Cardiac muscle cell (in vitro differentiated cells and primary cell): ENCODE results near the gene HSD17B11. TPM values are rescaled to one million over a fixed set of nuclear protein-coding genes. Genes with fewer than 3 reads are reported as not detected.

Source experiments
- DNase-seq, 2 donors: peaks; one replicate each; pipeline versions ENCODE4 v3.0.0 to v3.0.0-alpha.2; 2010 to 2017; ENCODE audit warnings: low read depth in 1 of 2, low spot score in 1 of 2
- H3K27ac ChIP-seq: fragments of 200-600 bp; sonication (generic); 2 replicates; pipeline ENCODE4 v1.5.1; 2016
- H3K27me3 ChIP-seq: fragments of 200-600 bp; sonication (generic); 2 replicates; pipeline ENCODE4 v1.6.0; 2016; ENCODE audit warnings: control low read depth
- H3K36me3 ChIP-seq: fragments of 200-600 bp; sonication (generic); 2 replicates; pipeline ENCODE4 v1.5.1; 2016; ENCODE audit warnings: control low read depth
- H3K4me1 ChIP-seq: fragments of 200-600 bp; sonication (generic); 2 replicates; pipeline ENCODE4 v1.8.1; 2017; ENCODE audit warnings: low read depth, mild to moderate bottlenecking, mixed run types
- H3K4me3 ChIP-seq: fragments of 200-600 bp; sonication (generic); 2 replicates; pipeline ENCODE4 v1.5.1; 2016; ENCODE audit warnings: mild to moderate bottlenecking
- H3K9me3 ChIP-seq: fragments of 200-600 bp; sonication (generic); 2 replicates; pipeline ENCODE4 v1.5.1; 2017; ENCODE audit warnings: low read depth, mild to moderate bottlenecking, control low read depth
- CTCF ChIP-seq: IDR thresholded peaks from 2 replicates; pipeline ENCODE4 v1.5.1; 2012; ENCODE audit warnings: low read depth, mild to moderate bottlenecking, low read length
- polyA plus RNA-seq: library from polyadenylated mRNA; unstranded; fragments of >200 nt; fragmentation: Nextera tagmentation; extraction: Ambion mirVana; gene quantifications from 2 replicates; pipeline ENCODE4 v1.2.1, GENCODE V29; 2016
- total RNA-seq: library from RNA; depleted of rRNA; stranded (reverse); fragments of >200 nt; gene quantifications from 2 replicates; pipeline ENCODE4 v1.2.3, GENCODE V29; 2016

Gene HSD17B11
- total and polyA plus RNA-seq, 2 experiments from 2014 or later = 17.4 to 18.9 TPM

DNA sequence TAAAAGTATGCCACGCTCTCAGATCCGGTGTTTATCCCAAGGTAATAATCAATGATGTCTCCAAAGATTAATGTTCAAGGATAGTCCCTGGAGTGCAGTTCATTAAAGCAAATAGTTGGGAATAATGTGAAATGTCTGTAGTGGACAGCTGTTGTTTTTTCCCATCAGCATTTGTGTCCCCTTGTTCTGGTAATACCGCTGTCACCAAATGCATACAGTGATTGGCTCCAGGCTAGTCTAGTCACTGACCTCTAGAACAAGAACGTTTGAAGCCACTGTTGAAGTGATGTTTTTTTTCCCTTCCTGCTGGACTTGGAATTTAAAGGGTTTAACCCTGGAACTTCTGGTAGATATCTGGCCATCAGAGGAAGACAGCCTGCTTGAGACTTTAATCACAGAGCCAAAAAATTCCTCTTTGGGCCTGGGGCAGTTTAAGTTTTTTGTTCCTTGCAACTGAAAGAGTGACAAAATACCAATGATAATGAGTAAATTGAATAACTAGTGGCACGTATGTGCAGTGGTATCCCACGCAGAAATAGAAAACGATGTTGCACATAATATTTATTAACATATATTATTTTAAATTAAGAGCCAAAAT lies 30.6 kb downstream of the HSD17B11 start:
- no peak for TF ChIP-seq CTCF
- no peak overlapping the region for H3K4me3 ChIP-seq
- no peaks in the 10 kb centered on the region for H3K9me3 ChIP-seq
- no peaks in the 10 kb centered on the region for H3K27me3 ChIP-seq
- H3K4me1 ChIP-seq = no peaks in the 10 kb centered on the region
- H3K27ac ChIP-seq = no peak overlapping the region
- no peak for DNase-seq
- H3K36me3 ChIP-seq = peaks cover 4% of the 10 kb centered on the region

DNA sequence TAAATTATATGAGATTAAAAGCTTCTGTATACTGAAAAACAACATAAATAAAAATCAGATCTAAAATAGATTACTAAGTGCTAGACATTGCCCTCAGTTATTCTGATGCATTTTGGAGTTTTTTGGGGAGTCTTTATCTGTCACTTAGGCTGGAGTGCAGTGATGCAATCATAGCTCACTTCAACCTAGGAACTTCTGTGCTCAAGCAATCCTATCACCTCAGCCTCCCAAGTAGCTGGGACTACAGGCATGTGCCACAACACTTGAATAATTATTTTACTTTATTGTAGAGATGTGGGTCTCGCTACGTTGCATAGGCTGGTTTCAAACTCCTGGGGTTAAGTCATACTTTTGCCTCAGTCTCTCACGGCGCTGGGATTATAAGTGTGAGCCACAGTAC lies 31.7 kb downstream of the HSD17B11 start:
- H3K27ac ChIP-seq = no peak overlapping the region
- no peak for TF ChIP-seq CTCF
- H3K36me3 ChIP-seq = no peaks in the 10 kb centered on the region
- no peak overlapping the region for H3K4me3 ChIP-seq
- H3K27me3 ChIP-seq = no peaks in the 10 kb centered on the region
- no peak for DNase-seq
- H3K9me3 ChIP-seq = no peaks in the 10 kb centered on the region
- H3K4me1 ChIP-seq = no peaks in the 10 kb centered on the region

- no peak overlapping the region for H3K27ac ChIP-seq
- H3K27me3 ChIP-seq = no peaks in the 10 kb centered on the region
- no peaks in the 10 kb centered on the region for H3K9me3 ChIP-seq
- no peak overlapping the region for H3K4me3 ChIP-seq
- TF ChIP-seq CTCF = no peak
- no peaks in the 10 kb centered on the region for H3K4me1 ChIP-seq
- no peak for DNase-seq
- H3K36me3 ChIP-seq = no peaks in the 10 kb centered on the region
Observed at GRCh38 chr4:87356832-87357526, 34.0 kb downstream of the HSD17B11 start.

GRCh38 chr4:87354168-87355102 lies 36.6 kb downstream of the HSD17B11 start:
- no peak overlapping the region for H3K4me3 ChIP-seq
- no peaks in the 10 kb centered on the region for H3K9me3 ChIP-seq
- H3K27ac ChIP-seq = peak overlapping the region; percentile 27
- peak in 1 of 2 donors; percentile 30 for DNase-seq
- H3K36me3 ChIP-seq = no peaks in the 10 kb centered on the region
- TF ChIP-seq CTCF = no peak
- H3K27me3 ChIP-seq = no peaks in the 10 kb centered on the region
- no peaks in the 10 kb centered on the region for H3K4me1 ChIP-seq

GRCh38 chr4:87353592-87353991 lies 37.4 kb downstream of the HSD17B11 start:
- H3K4me1 ChIP-seq = no peaks in the 10 kb centered on the region
- H3K27me3 ChIP-seq = no peaks in the 10 kb centered on the region
- H3K27ac ChIP-seq = peak overlapping the region; percentile 27
- TF ChIP-seq CTCF = peak; percentile 68
- H3K4me3 ChIP-seq = no peak overlapping the region
- H3K9me3 ChIP-seq = no peaks in the 10 kb centered on the region
- DNase-seq = peak; percentile 61 to 71
- H3K36me3 ChIP-seq = no peaks in the 10 kb centered on the region
